NCI-H1092 treated with DMSO at 0.1 percent for 48 hours (cell line): ENCODE data around the gene ATP5MC2.
"Not testable (repeated sequence)": the region's sequence is repeated elsewhere in the genome, so short reads cannot be mapped to it uniquely, and the experiment has no call there.

ENCODE experiments used
- DNase-seq: peaks from one replicate; lab custom pipeline; 2025; lab: John Stamatoyannopoulos, UW

ATP5MC2 gene

GRCh38 chr12:53646300-53646699, 29.6 kb downstream of the ATP5MC2 start:
- DNase-seq: not testable (repeated sequence)

- no peak for DNase-seq
Observed at GRCh38 chr12:53645165-53645564, 30.7 kb downstream of the ATP5MC2 start.

- no peak for DNase-seq
Observed at GRCh38 chr12:53644133-53644532, 31.8 kb downstream of the ATP5MC2 start.

GRCh38 chr12:53643232-53643979, 32.5 kb downstream of the ATP5MC2 start:
- DNase-seq: no peak

GRCh38 chr12:53638057-53638456, 37.8 kb downstream of the ATP5MC2 start:
- no peak for DNase-seq

- DNase-seq: no peak
Observed at GRCh38 chr12:53636641-53637040, 39.2 kb downstream of the ATP5MC2 start.

- not testable (repeated sequence) for DNase-seq
Observed at GRCh38 chr12:53635708-53636107, 40.2 kb downstream of the ATP5MC2 start.

- no peak for DNase-seq
Observed at GRCh38 chr12:53631721-53632120, 44.2 kb downstream of the ATP5MC2 start.

GRCh38 chr12:53627919-53628318, 48.0 kb downstream of the ATP5MC2 start:
- DNase-seq: no peak

- no peak for DNase-seq
Observed at GRCh38 chr12:53626702-53627169, 49.1 kb downstream of the ATP5MC2 start.

GRCh38 chr12:53625946-53626701, 49.8 kb downstream of the ATP5MC2 start, which contains the start of gene ATF7:
Gene ATF7, minus strand, starts transcription at chr12:53626382. Its CDS starts 25,382 bp downstream, at chr12:53601000.
- DNase-seq: peak; percentile 96

GRCh38 chr12:53625373-53625945, 50.4 kb downstream of the ATP5MC2 start:
- no peak for DNase-seq

GRCh38 chr12:53624956-53625355, 50.9 kb downstream of the ATP5MC2 start:
- no peak for DNase-seq

GRCh38 chr12:53624458-53624857, 51.4 kb downstream of the ATP5MC2 start:
- no peak for DNase-seq

GRCh38 chr12:53623548-53624385, 52.1 kb downstream of the ATP5MC2 start:
- no peak for DNase-seq

GRCh38 chr12:53622724-53623123, 53.2 kb downstream of the ATP5MC2 start:
- no peak for DNase-seq

GRCh38 chr12:53618275-53618674, 57.6 kb downstream of the ATP5MC2 start:
- DNase-seq: no peak

- DNase-seq: no peak
Observed at GRCh38 chr12:53617700-53618099, 58.2 kb downstream of the ATP5MC2 start.

GRCh38 chr12:53616950-53617349, 58.9 kb downstream of the ATP5MC2 start:
- DNase-seq: no peak
